HG03342 (cell line): ENCODE results near the gene TNFSF4.
A peak's percentile ranks its signal among the peaks of the same experiment; 100 is the strongest.

ENCODE experiments used
- ATAC-seq: cut with Tn5 transposase; IDR thresholded peaks from one replicate; pipeline ENCODE4 v1.9.1; 2021; ENCODE audit warnings: mild to moderate bottlenecking, moderate library complexity; ENCODE audit not compliant: unreplicated experiment

TNFSF4 gene

GRCh38 chr1:173212952-173213491 lies 5.9 kb upstream of the TNFSF4 start:
- ATAC-seq: peak; percentile 81

GRCh38 chr1:173210716-173211231 lies 3.6 kb upstream of the TNFSF4 start:
- ATAC-seq: no peak

- no peak for ATAC-seq
Measured at GRCh38 chr1:173210283-173210682, 3.2 kb upstream of the TNFSF4 start.

- ATAC-seq: no peak
Measured at GRCh38 chr1:173208868-173209267, 1.7 kb upstream of the TNFSF4 start.

- ATAC-seq: no peak
Measured at GRCh38 chr1:173208146-173208545, 1.0 kb upstream of the TNFSF4 start.

- no peak for ATAC-seq
Measured at GRCh38 chr1:173205146-173206051, 1.7 kb downstream of the TNFSF4 start.

GRCh38 chr1:173204693-173205092 lies 2.4 kb downstream of the TNFSF4 start:
- no peak for ATAC-seq

- ATAC-seq: no peak
Measured at GRCh38 chr1:173202424-173203145, 4.5 kb downstream of the TNFSF4 start.

- ATAC-seq: no peak
Measured at GRCh38 chr1:173201969-173202368, 5.2 kb downstream of the TNFSF4 start.

- peak; percentile 82 for ATAC-seq
Measured at GRCh38 chr1:173195596-173196088, 11.5 kb downstream of the TNFSF4 start.

GRCh38 chr1:173193639-173194038 lies 13.5 kb downstream of the TNFSF4 start:
- ATAC-seq: no peak

- ATAC-seq: no peak
Measured at GRCh38 chr1:173191011-173191705, 16.0 kb downstream of the TNFSF4 start.

- ATAC-seq: no peak
Measured at GRCh38 chr1:173190101-173190936, 16.8 kb downstream of the TNFSF4 start.

GRCh38 chr1:173187671-173188237 lies 19.4 kb downstream of the TNFSF4 start:
- no peak for ATAC-seq

- ATAC-seq: no peak
Measured at GRCh38 chr1:173181791-173182190, 25.3 kb downstream of the TNFSF4 start.

- no peak for ATAC-seq
Measured at GRCh38 chr1:173176246-173176645, 30.9 kb downstream of the TNFSF4 start.

- ATAC-seq: no peak
Measured at GRCh38 chr1:173175514-173176145, 31.5 kb downstream of the TNFSF4 start.

GRCh38 chr1:173173388-173173787 lies 33.7 kb downstream of the TNFSF4 start:
- ATAC-seq: no peak

- ATAC-seq: no peak
Measured at GRCh38 chr1:173171152-173171551, 36.0 kb downstream of the TNFSF4 start.
